Pancreas (tissue), 10 donors: ENCODE data around the gene ADAM23. TPM values are rescaled to one million over a fixed set of nuclear protein-coding genes. Genes with fewer than 3 reads are reported as not detected.

Source experiments
- ATAC-seq, 4 donors: fragments of 200-7000 bp; cut with Tn5 transposase; one replicate each; pipeline versions ENCODE4 v1.8.0 to v1.9.1; 2020; ENCODE audit warnings: mild to moderate bottlenecking in 4 of 4, moderate library complexity in 4 of 4
- DNase-seq, 6 donors: peaks; one replicate each; pipeline ENCODE4 v3.0.0-alpha.2; 2020
- FAIRE-seq: peaks from 2 replicates; lab custom pipeline; 2012; peaks lifted over from hg19 to GRCh38; lab: Jason Lieb, UNC
- H3K27ac ChIP-seq, 4 donors: fragments of 200-600 bp; sonication (generic); 1 replicate in 3 of 4; 2 replicates in 1 of 4; pipeline versions ENCODE4 v1.5.0 to v1.8.0; 2020
- H3K27me3 ChIP-seq, 4 donors: fragments of 200-600 bp; one replicate each; pipeline ENCODE4 v1.8.0; 2021
- H3K36me3 ChIP-seq, 3 donors: fragments of 200-600 bp; sonication (generic) in 1 of 3; one replicate each; pipeline versions ENCODE4 v1.5.0 to v1.8.0; 2020 to 2021
- H3K4me1 ChIP-seq, 3 donors: fragments of 200-600 bp; one replicate each; pipeline ENCODE4 v1.8.0; 2021
- H3K4me3 ChIP-seq, 4 donors: fragments of 200-600 bp; sonication (generic) in 2 of 4; one replicate each; pipeline versions ENCODE4 v1.5.0 to v1.8.0; 2020 to 2021
- H3K9me3 ChIP-seq, 4 donors: fragments of 200-600 bp; one replicate each; pipeline ENCODE4 v1.8.0; 2021
- WGBS, 2 donors: extraction: QIAGEN DNeasy Blood & Tissue Kit; methylation state at CpG; one replicate each; pipeline ENCODE4 v1.1.7; 2013; 5-methylcytosine and 5-hydroxymethylcytosine counted together
- intact Hi-C, 3 donors: fragments of 100-400 bp; cut with DNase I; formaldehyde crosslinking; loops; one replicate each; pipeline versions ENCODE4 v1.11.1 to v1.14.2; 2022
- polyA plus RNA-seq, 2 donors: library from polyadenylated mRNA; stranded (reverse); fragments of 200-250 nt; gene quantifications; one replicate each; pipeline ENCODE4 v1.2.3, GENCODE V29; 2013
- total RNA-seq, 6 donors: library from RNA; stranded (reverse); fragmentation: NEBNext Ultra II Directional in 4 of 6; extraction: Animal tissue kit (Norgen Biotek cat#: 25700) in 4 of 6; gene quantifications; one replicate each; pipeline versions ENCODE4 v1.2.1 to v1.2.4, GENCODE V29; 2021 to 2023
- TF ChIP-seq, protein P1 (sequence below), 4 donors: fragments of 200-600 bp; sonication (generic) in 3 of 4; IDR thresholded peaks; one replicate each; pipeline versions ENCODE4 v1.5.0 to v1.8.0; 2021; ENCODE audit warnings: antibody characterized with exemption in 4 of 4
- donor health status: healthy with polysubstance abuse.
- donor health status: DM: no; HTN: no; CAD: no; lungs with moderate emphysema.
- donor health status: DM: no; HTN: no; CAD: no.
- donor health status: control.
- donor health status: control.
- donor health status: Bipolar disorder and iron deficiency.
- donor health status: DM: yes; HTN: yes; CAD: no.
- donor health status: DM: no; HTN: no; CAD: no.
- donor health status: DM: no; HTN: no; CAD: no.
- donor health status: DM: yes; HTN: yes; CAD: no.

Gene ADAM23
- total and polyA plus RNA-seq, 8 donors = 0.11 to 0.92 (median 0.55) TPM

DNA sequence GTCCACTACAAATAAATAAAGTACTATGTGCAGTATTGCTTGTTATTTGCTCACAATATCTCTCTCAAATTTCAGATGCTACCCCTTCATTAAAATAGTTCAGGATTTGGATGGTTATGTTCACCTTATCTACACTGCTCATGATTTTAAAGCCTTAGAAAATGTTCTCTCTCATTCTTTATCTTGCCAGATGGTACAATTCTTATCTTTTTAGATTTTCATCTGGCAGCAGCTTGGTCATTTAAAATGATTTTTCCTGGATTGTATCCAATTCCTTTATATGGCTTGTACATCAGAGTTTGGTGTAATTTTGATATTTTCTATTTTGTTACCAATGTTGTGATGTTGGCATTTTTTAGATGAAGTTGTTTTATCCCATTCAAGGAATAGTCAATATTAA, 10.1 kb upstream of the ADAM23 start:
- Histone ChIP-seq H3K27ac (no peak overlapping the region), H3K4me3 (no peak overlapping the region), H3K27me3 (peaks cover 0 to 7% (median 0%) of the 10 kb centered on the region in 4 donors), H3K9me3 (no peaks in the 10 kb centered on the region), H3K4me1 (no peaks in the 10 kb centered on the region), H3K36me3 (no peaks in the 10 kb centered on the region)
- FAIRE-seq (no peak), DNase-seq (no peak), ATAC-seq (no peak)
- TF ChIP-seq, protein P1, sequence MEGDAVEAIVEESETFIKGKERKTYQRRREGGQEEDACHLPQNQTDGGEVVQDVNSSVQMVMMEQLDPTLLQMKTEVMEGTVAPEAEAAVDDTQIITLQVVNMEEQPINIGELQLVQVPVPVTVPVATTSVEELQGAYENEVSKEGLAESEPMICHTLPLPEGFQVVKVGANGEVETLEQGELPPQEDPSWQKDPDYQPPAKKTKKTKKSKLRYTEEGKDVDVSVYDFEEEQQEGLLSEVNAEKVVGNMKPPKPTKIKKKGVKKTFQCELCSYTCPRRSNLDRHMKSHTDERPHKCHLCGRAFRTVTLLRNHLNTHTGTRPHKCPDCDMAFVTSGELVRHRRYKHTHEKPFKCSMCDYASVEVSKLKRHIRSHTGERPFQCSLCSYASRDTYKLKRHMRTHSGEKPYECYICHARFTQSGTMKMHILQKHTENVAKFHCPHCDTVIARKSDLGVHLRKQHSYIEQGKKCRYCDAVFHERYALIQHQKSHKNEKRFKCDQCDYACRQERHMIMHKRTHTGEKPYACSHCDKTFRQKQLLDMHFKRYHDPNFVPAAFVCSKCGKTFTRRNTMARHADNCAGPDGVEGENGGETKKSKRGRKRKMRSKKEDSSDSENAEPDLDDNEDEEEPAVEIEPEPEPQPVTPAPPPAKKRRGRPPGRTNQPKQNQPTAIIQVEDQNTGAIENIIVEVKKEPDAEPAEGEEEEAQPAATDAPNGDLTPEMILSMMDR (IDR thresholded peaks at IDR 0.05) = no peak
- intact Hi-C loops = no loop called here

DNA sequence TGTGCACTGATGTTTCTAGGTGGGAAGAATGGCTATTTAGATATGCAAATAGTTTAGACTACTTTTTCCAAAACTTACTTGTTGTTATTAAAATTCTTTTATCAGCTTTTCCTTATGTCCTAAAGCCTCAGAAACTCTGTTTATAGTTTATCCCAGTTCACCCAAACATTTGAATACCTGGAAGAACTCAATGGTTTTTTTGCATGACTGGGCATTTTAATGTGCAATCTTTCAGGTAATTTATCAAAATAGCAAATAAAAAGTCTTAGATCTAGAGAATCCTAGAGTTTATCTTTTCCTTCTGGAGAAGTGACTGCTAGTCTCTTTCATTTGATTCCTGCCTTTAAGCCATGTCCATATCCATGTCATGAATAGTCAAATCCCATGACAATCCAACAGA, 9.6 kb upstream of the ADAM23 start:
- TF ChIP-seq, protein P1 (IDR thresholded peaks at IDR 0.05) = no peak
- H3K27ac ChIP-seq = no peak overlapping the region
- no peak overlapping the region for H3K4me3 ChIP-seq
- no peaks in the 10 kb centered on the region for H3K4me1 ChIP-seq
- peaks cover 0 to 12% (median 0%) of the 10 kb centered on the region in 4 donors for H3K27me3 ChIP-seq
- no peaks in the 10 kb centered on the region for H3K36me3 ChIP-seq
- no peaks in the 10 kb centered on the region for H3K9me3 ChIP-seq
- intact Hi-C loops = no loop called here
- no peak for DNase-seq
- FAIRE-seq = no peak
- ATAC-seq = no peak

DNA sequence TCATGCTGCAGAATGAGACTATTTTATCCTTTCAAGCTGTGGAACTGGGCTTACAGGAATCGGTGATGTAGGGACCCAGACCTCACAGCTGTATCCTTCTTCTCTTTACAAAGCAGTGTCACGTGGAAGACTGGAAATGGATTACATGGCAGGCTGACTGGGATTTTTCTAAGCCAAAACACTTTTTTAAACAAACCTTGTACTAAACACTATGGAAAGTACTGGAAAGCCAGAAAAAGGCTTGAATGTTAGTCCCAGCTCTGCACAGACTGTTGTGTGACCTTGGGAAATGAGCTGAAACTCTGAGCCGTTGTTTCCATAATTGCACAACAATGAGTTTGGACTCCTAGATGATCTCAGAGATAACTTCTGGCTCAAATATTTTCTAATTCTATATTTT, 7.6 kb upstream of the ADAM23 start:
- FAIRE-seq (no peak), DNase-seq (no peak), ATAC-seq (peak in 2 of 4 donors; percentile 40 to 54)
- H3K27ac ChIP-seq = no peak overlapping the region
- H3K27me3 ChIP-seq = peaks cover 0 to 14% (median 0%) of the 10 kb centered on the region in 4 donors
- H3K4me1 ChIP-seq = no peaks in the 10 kb centered on the region
- TF ChIP-seq, protein P1 (IDR thresholded peaks at IDR 0.05) = no peak
- 15 to 18% methylated on average over 3 of the region's 3 CpGs for WGBS, 2 donors
- no peaks in the 10 kb centered on the region for H3K9me3 ChIP-seq
- no peaks in the 10 kb centered on the region for H3K36me3 ChIP-seq
- intact Hi-C loops = no loop called here
- no peak overlapping the region for H3K4me3 ChIP-seq

DNA sequence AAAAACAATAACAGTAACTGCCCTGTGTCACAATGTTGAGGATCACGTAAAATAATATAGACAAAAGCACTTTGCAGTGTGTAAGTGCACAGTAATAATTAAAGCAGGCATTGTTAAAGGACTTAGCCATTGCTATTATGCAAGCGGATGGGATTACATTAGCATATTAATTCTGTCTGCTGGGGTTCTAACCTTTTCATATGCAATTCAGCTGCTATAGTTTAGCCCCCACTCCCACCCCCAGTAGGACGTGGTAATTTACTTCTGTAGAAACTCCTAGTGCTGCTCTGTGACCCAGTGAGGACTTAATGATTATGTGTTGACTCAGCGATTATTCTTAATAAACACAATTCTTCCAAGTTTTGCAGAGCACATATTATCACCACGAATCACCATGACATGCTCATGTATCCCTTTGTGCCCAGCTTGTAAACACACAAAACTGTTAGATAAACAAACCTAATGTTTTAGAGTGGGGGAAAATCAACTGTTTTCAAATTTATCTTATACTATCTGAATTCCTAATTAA, 5.1 kb upstream of the ADAM23 start:
- Histone ChIP-seq H3K27ac (no peak overlapping the region), H3K36me3 (no peaks in the 10 kb centered on the region), H3K27me3 (peaks cover 0 to 10% (median 0%) of the 10 kb centered on the region in 4 donors), H3K9me3 (no peaks in the 10 kb centered on the region), H3K4me1 (peaks cover 0 to 4% (median 0%) of the 10 kb centered on the region in 3 donors), H3K4me3 (no peak overlapping the region)
- 49 to 55% methylated on average over 5 of the region's 5 CpGs for WGBS, 2 donors
- FAIRE-seq = no peak
- TF ChIP-seq, protein P1 (IDR thresholded peaks at IDR 0.05) = no peak
- DNase-seq = no peak
- intact Hi-C loops = no loop called here
- no peak for ATAC-seq

DNA sequence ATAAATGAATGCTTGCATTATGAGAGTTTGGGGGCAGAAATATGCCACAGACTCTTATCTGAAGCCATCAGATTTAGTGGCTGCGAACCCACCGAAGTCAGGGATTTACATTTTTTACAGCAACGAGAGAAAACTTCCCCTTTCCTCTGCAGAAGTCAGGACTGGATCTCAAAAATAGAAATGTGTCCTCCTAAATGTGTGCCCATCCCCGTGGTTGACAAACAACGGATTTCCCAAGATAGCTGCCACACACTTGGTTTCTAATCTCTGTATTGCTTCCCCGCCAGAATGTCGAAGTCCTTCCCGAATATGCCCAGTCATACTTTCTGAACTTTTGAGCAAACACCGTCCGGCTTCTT, 879 bp upstream of the ADAM23 start:
- intact Hi-C loops = no loop called here
- Histone ChIP-seq H3K27ac (no peak overlapping the region), H3K4me3 (peak overlapping the region in 2 of 4 donors; percentile 42 to 43), H3K36me3 (no peaks in the 10 kb centered on the region), H3K4me1 (peaks cover 0 to 4% (median 0%) of the 10 kb centered on the region in 3 donors), H3K9me3 (no peaks in the 10 kb centered on the region), H3K27me3 (peaks cover 0 to 13% (median 0%) of the 10 kb centered on the region in 4 donors)
- WGBS, 2 donors = 6 to 8% methylated on average over 10 of the region's 10 CpGs
- no peak for DNase-seq
- TF ChIP-seq, protein P1 (IDR thresholded peaks at IDR 0.05) = no peak
- ATAC-seq = no peak
- no peak for FAIRE-seq
